Measurements from ENCODE around the gene DNAH1.

The DNAH1 gene

GRCh38 chr3:52361454-52361853 is 45.3 kb downstream of the DNAH1 start:
- DNase-seq, result no peak

- no peak for DNase-seq
Observed at GRCh38 chr3:52361898-52362297, 45.8 kb downstream of the DNAH1 start.

DNA sequence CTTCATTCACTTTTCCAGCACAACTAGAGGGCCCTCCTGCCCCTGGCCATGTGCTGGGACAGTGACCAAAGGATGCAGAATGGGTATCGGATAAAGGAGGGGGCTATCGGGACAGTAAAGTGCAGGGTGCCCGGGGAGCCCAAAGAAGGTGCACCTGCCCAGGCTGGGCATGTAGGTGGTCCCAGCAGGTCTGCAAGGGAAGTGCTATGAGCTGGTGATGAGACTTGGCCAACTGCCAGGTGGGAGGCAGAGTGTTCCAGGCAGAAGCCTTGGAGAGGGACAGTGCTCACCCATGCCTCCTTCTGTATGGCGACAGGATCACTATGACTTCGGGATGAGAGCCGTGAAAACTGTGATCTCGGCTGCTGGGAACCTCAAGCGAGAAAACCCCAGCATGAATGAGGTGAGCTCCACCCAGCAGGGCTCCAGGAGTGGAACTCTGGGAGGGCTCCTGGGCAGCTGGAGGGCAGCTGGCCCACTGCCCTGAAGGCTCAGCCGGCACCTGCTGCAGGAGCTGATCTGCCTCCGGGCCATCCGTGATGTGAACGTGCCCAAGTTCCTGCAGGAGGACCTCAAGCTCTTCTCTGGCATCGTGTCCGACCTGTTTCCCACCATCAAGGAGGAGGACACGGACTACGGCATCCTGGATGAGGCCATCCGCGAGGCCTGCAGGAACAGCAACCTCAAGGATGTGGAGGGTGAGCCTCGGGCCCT is 48.4 kb downstream of the DNAH1 start:
- no peak for DNase-seq

GRCh38 chr3:52366527-52366926 is 50.4 kb downstream of the DNAH1 start:
- DNase-seq, result no peak

- no peak for DNase-seq
Observed at GRCh38 chr3:52367891-52368880, 52.1 kb downstream of the DNAH1 start.

- DNase-seq, result no peak
Observed at GRCh38 chr3:52370531-52370930, 54.4 kb downstream of the DNAH1 start.

- no peak for DNase-seq
Observed at GRCh38 chr3:52372822-52373504, 56.8 kb downstream of the DNAH1 start.

DNA sequence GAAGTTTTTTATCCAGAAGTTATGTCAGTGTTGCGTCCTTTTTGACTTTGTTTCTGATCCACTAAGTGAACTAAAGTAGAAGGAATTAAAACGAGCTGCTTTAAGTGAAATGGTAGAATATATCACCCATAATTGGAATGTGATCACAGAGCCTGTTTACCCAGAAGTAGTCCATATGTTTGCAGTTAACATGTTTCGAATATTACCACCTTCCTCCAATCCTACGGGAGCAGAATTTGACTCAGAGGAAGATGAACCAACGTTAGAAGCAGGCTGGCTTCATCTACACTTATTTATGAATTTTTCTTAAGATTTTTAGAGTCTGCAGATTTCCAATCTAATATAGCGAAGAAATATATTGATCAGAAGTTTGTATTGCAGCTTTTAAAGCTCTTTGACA is 57.6 kb downstream of the DNAH1 start:
- no peak for DNase-seq

DNA sequence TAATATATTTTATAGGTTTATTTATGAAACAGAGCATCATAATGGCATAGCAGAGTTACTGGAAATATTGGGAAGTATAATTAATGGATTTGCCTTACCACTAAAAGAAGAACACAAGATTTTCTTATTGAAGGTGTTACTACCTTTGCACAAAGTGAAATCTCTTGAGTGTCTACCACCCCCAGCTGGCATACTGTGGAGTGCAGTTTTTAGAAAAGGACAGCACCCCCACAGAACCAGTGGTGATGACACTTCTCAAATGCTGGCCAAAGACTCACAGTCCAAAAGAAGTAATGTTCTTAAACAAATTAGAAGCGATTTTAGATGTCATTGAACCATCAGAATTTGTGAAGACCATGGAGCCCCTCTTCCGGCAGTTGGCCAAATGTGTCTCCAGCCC is 58.1 kb downstream of the DNAH1 start:
- no peak for DNase-seq

GRCh38 chr3:52379610-52380009 is 63.5 kb downstream of the DNAH1 start:
- DNase-seq, result no peak

DNA sequence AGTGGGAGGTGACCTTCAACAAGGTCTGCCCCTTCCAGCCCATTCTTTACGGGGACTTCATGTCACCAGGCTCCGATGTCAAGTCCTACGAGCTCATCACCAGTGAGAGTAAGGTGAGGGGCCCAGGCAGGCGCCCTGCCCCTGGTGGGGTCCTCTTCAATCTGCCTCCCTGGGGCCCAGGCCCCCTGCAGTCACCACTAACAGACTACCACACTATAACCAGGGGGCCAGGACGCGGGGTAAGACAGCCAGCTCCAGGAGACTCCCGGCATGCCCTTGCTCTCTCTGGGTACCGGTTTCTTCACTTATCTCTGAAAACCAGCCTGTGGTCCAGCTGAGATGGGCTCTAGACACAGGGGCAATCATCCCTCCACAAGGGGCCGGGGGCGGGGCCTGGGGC is 63.9 kb downstream of the DNAH1 start:
- no peak for DNase-seq

- no peak for DNase-seq
Observed at GRCh38 chr3:52381623-52382022, 65.5 kb downstream of the DNAH1 start.

DNA sequence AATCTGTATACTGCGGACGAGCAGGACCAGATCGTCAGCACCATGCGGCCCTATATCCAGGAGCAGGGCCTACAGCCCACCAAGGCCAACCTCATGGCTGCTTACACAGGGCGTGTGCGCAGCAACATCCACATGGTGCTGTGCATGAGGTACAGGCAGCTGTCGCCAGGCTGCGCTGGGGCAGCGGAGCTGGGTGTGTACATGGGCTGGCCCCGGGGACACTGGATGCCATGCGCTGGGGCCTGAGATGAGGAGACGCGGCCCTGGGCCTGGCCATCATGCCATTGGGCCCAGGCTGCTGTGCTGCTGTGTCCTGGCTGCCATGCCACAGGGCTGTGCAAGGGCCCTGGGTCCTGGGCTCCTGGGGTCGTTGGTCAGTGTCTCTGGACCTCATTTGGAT is 67.3 kb downstream of the DNAH1 start:
- DNase-seq, result no peak

DNA sequence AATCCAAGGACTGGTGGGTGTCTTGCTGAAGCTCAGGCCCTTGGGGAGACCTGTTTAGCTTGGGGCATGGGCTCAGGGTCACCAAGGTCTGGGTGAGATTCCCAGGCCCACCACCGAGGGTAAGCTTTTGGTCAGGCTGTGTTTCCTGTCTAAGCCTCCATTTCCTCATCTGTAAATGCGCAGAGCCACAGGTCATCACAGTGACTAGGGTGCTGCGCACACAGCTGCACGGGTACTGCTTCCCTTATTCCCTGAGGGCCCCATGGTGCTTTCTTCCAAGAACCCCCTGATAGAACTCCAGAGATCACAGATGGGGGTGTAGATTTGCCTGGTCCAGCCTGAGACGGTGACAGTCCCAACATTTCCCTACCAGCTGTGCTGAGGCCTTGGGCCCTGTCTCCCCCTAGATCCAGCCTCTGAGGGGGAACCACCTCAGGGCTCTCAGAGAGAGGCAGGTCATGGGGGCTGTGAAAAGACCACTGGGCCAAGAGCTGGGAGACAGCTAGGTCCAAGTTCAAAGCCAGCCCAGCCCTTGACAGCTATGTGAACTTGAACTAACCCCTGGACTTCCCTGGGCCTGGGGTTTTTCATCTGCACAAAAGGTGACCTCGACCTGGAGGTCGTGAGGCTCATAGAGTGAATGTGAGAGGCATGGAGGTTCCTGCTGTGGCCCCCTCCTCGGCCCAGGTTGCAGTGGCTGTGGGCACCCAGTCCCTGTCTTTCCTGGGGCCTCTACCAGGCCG is 68.1 kb downstream of the DNAH1 start:
- no peak for DNase-seq

GRCh38 chr3:52385157-52385556 is 69.0 kb downstream of the DNAH1 start:
- no peak for DNase-seq

- no peak for DNase-seq
Observed at GRCh38 chr3:52387481-52387880, 71.4 kb downstream of the DNAH1 start.

DNA sequence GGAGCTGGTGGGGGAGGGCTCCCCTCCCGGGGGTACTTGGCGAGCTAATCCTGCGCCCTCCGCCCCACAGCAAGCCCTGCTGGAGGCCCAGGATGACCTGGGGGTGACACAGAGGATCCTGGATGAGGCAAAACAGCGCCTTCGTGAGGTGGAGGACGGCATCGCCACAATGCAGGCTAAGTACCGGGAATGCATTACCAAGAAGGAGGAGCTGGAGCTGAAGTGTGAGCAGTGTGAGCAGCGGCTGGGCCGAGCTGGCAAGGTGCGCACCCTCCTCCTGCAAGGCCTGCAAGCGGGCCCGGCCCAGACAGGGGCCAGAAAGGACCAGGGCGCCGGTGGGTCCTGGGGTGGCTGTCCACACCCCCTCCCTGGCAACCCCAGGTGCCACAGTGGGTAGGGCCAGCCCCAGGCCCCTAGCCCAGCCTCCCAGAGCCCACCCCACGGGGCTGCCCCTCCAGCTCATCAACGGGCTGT is 72.3 kb downstream of the DNAH1 start:
- DNase-seq, result no peak

- no peak for DNase-seq
Observed at GRCh38 chr3:52388933-52389332, 72.8 kb downstream of the DNAH1 start.

- DNase-seq, result no peak
Observed at GRCh38 chr3:52391096-52391495, 75.0 kb downstream of the DNAH1 start.

- no peak for DNase-seq
Observed at GRCh38 chr3:52392216-52392930, 76.3 kb downstream of the DNAH1 start.

GRCh38 chr3:52393131-52393807 is 77.2 kb downstream of the DNAH1 start:
- DNase-seq, result no peak

Data from activated CD4-positive, CD25-positive, alpha-beta regulatory T cell treated with anti-CD3 and anti-CD28 coated beads, Interleukin-2, amount 50 U/mL, for 72 hours (primary cell).